Measurements from ENCODE around the gene EXOC1. TPM values are rescaled to one million over a fixed set of nuclear protein-coding genes. Genes with fewer than 3 reads are reported as not detected.

EXOC1 gene
- total and polyA plus RNA-seq, 2 donors (not counting 1 experiment from before 2014, with no cell fraction given) = 32.3 to 64.2 TPM

DNA sequence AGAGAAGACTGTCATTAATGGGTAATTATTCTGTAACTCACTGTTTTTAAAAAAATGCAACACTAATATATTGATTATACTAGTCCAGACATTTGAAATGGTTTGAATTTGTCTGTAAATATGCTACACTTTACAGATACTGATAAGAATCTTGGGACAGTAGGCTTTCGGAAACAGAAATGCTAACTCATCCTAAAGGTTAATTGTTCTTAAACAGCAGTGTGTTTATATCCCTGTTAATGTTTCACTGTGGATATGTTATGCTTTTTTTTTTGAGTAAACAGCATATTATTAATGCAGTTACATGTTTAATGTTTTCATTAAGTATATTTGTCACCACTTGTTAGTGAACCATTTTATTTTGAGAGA lies 31.4 kb downstream of the EXOC1 start:
- no peak for DNase-seq (ENCODE audit: low read depth in 2 of 2)
- Histone ChIP-seq H3K27me3 (ENCODE audit: control insufficient read depth, insufficient read depth, low read length) (no peaks in the 10 kb centered on the region), H3K9me3 (ENCODE audit: control insufficient read depth, insufficient read depth, low read depth, low read length) (no peaks in the 10 kb centered on the region), H3K4me2 (ENCODE audit: extremely low read depth, insufficient read depth, low read length) (no peak overlapping the region), H3K79me2 (ENCODE audit: control insufficient read depth, insufficient read depth, low read length) (no peaks in the 10 kb centered on the region), H3K27ac (ENCODE audit: insufficient read depth, low read length) (no peak overlapping the region), H2AFZ (ENCODE audit: low read length) (no peak overlapping the region), H3K4me3 (replicated peaks in 1 of 4; ENCODE audit: control extremely low read depth in 1 of 4, insufficient read depth in 1 of 4, low read depth in 3 of 4, low read length in 4 of 4) (no peak overlapping the region), H3K9ac (ENCODE audit: insufficient read depth, low read length) (no peak overlapping the region), H4K20me1 (ENCODE audit: control insufficient read depth, extremely low read depth, insufficient read depth, low read length) (no peaks in the 10 kb centered on the region), H3K36me3 (ENCODE audit: control insufficient read depth, insufficient read depth, low read length) (peaks cover 4% of the 10 kb centered on the region), H3K4me1 (ENCODE audit: control insufficient read depth, extremely low read depth, insufficient read depth, low read length) (no peaks in the 10 kb centered on the region)
- TF ChIP-seq, protein P1, sequence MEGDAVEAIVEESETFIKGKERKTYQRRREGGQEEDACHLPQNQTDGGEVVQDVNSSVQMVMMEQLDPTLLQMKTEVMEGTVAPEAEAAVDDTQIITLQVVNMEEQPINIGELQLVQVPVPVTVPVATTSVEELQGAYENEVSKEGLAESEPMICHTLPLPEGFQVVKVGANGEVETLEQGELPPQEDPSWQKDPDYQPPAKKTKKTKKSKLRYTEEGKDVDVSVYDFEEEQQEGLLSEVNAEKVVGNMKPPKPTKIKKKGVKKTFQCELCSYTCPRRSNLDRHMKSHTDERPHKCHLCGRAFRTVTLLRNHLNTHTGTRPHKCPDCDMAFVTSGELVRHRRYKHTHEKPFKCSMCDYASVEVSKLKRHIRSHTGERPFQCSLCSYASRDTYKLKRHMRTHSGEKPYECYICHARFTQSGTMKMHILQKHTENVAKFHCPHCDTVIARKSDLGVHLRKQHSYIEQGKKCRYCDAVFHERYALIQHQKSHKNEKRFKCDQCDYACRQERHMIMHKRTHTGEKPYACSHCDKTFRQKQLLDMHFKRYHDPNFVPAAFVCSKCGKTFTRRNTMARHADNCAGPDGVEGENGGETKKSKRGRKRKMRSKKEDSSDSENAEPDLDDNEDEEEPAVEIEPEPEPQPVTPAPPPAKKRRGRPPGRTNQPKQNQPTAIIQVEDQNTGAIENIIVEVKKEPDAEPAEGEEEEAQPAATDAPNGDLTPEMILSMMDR (conservative IDR thresholded peaks at IDR 0.05 in 1 of 2, IDR thresholded peaks at IDR 0.05 in 1 of 2; ENCODE audit: low read depth in 1 of 2, low read length in 2 of 2) = no peak
- TF ChIP-seq EZH2 (IDR thresholded peaks at IDR 0.05; ENCODE audit: low read length, missing control alignments) = no peak

DNA sequence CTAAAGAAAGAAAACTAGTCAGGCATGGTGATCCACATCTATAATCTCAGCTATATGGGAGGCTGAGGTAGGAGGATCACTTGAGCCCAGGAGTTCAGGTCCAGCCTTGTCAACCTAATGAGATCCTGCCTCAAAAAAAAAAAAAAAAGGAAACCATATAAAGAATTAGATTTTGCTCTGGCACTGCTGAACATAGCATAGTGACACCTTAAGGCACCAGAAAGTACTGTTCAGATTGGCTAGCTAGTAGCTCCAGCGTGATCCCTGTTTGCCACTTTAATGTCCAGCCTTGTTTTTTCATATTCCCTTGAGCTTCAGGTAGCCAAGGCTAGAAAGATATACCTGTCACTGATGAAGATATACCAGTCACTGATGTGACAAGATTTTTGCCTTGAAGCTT lies 34.1 kb downstream of the EXOC1 start:
- H3K27ac ChIP-seq (ENCODE audit: insufficient read depth, low read length) = no peak overlapping the region
- H3K4me2 ChIP-seq (ENCODE audit: extremely low read depth, insufficient read depth, low read length) = no peak overlapping the region
- no peaks in the 10 kb centered on the region for H3K27me3 ChIP-seq (ENCODE audit: control insufficient read depth, insufficient read depth, low read length)
- no peaks in the 10 kb centered on the region for H4K20me1 ChIP-seq (ENCODE audit: control insufficient read depth, extremely low read depth, insufficient read depth, low read length)
- no peaks in the 10 kb centered on the region for H3K4me1 ChIP-seq (ENCODE audit: control insufficient read depth, extremely low read depth, insufficient read depth, low read length)
- no peak overlapping the region for H3K4me3 ChIP-seq (replicated peaks in 1 of 4; ENCODE audit: control extremely low read depth in 1 of 4, insufficient read depth in 1 of 4, low read depth in 3 of 4, low read length in 4 of 4)
- no peaks in the 10 kb centered on the region for H3K36me3 ChIP-seq (ENCODE audit: control insufficient read depth, insufficient read depth, low read length)
- no peak overlapping the region for H3K9ac ChIP-seq (ENCODE audit: insufficient read depth, low read length)
- no peaks in the 10 kb centered on the region for H3K9me3 ChIP-seq (ENCODE audit: control insufficient read depth, insufficient read depth, low read depth, low read length)
- DNase-seq (ENCODE audit: low read depth in 2 of 2) = no peak
- TF ChIP-seq EZH2 (IDR thresholded peaks at IDR 0.05; ENCODE audit: low read length, missing control alignments) = no peak
- TF ChIP-seq, protein P1 (conservative IDR thresholded peaks at IDR 0.05 in 1 of 2, IDR thresholded peaks at IDR 0.05 in 1 of 2; ENCODE audit: low read depth in 1 of 2, low read length in 2 of 2) = no peak
- no peaks in the 10 kb centered on the region for H3K79me2 ChIP-seq (ENCODE audit: control insufficient read depth, insufficient read depth, low read length)
- H2AFZ ChIP-seq (ENCODE audit: low read length) = no peak overlapping the region

DNA sequence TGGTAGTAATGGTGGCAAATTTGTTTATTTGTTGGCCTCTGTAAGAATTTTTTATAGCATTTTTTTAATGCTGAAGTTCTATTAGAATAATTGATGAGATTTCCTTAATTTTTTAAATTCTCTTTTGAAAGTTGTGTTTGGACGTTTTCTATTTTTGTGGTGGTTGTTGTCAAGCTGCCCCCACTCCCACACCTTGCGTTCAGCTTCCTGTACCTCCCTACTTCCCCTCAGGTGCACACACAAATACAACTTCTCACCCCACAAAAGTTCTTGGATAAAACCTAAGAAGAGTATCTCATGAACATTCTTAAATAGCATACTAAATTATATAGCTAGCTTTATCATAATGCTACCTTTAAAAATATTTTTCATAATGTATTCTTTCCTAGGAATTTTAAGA lies 38.7 kb downstream of the EXOC1 start:
- H3K36me3 ChIP-seq (ENCODE audit: control insufficient read depth, insufficient read depth, low read length) = no peaks in the 10 kb centered on the region
- no peak overlapping the region for H3K4me2 ChIP-seq (ENCODE audit: extremely low read depth, insufficient read depth, low read length)
- no peaks in the 10 kb centered on the region for H3K4me1 ChIP-seq (ENCODE audit: control insufficient read depth, extremely low read depth, insufficient read depth, low read length)
- H3K27me3 ChIP-seq (ENCODE audit: control insufficient read depth, insufficient read depth, low read length) = no peaks in the 10 kb centered on the region
- no peaks in the 10 kb centered on the region for H3K79me2 ChIP-seq (ENCODE audit: control insufficient read depth, insufficient read depth, low read length)
- H3K9ac ChIP-seq (ENCODE audit: insufficient read depth, low read length) = no peak overlapping the region
- DNase-seq (ENCODE audit: low read depth in 2 of 2) = no peak
- TF ChIP-seq EZH2 (IDR thresholded peaks at IDR 0.05; ENCODE audit: low read length, missing control alignments) = no peak
- TF ChIP-seq, protein P1 (conservative IDR thresholded peaks at IDR 0.05 in 1 of 2, IDR thresholded peaks at IDR 0.05 in 1 of 2; ENCODE audit: low read depth in 1 of 2, low read length in 2 of 2) = no peak
- H3K27ac ChIP-seq (ENCODE audit: insufficient read depth, low read length) = no peak overlapping the region
- no peaks in the 10 kb centered on the region for H3K9me3 ChIP-seq (ENCODE audit: control insufficient read depth, insufficient read depth, low read depth, low read length)
- no peak overlapping the region for H3K4me3 ChIP-seq (replicated peaks in 1 of 4; ENCODE audit: control extremely low read depth in 1 of 4, insufficient read depth in 1 of 4, low read depth in 3 of 4, low read length in 4 of 4)
- no peak overlapping the region for H2AFZ ChIP-seq (ENCODE audit: low read length)
- H4K20me1 ChIP-seq (ENCODE audit: control insufficient read depth, extremely low read depth, insufficient read depth, low read length) = no peaks in the 10 kb centered on the region
